ENCODE measurements around the gene NUP62.
A peak's percentile ranks its signal among the peaks of the same experiment; 100 is the strongest.
"Not testable (repeated sequence)": the region's sequence is repeated elsewhere in the genome, so short reads cannot be mapped to it uniquely, and the experiment has no call there.

NUP62 gene, protein sequence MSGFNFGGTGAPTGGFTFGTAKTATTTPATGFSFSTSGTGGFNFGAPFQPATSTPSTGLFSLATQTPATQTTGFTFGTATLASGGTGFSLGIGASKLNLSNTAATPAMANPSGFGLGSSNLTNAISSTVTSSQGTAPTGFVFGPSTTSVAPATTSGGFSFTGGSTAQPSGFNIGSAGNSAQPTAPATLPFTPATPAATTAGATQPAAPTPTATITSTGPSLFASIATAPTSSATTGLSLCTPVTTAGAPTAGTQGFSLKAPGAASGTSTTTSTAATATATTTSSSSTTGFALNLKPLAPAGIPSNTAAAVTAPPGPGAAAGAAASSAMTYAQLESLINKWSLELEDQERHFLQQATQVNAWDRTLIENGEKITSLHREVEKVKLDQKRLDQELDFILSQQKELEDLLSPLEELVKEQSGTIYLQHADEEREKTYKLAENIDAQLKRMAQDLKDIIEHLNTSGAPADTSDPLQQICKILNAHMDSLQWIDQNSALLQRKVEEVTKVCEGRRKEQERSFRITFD

DNA sequence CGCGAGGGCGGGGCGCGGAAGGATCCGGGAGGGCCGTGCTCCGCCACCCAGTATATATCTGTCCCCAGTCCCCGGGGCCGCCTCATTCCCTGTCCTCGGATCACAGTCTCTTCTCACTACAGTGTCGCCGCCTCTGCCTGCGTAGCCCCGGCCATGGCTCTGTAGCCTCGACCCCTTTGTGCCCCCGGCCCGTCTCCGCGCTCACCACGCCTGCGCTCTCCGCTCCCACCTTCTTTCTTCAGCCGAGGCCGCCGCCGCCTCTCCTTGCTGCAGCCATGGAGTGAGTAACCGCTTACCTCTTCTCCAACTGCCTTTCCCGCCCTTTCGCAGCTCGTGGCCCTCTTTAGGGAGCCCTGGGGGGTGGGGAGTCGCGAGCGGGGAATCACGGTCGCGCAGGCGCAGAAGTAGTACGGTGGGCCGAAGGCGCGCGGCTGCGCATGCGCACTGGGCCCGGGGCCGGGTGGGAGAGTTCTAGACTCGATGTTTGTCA, at the start of gene NUP62, which contains the start of gene ATF5:
NUP62 (minus strand) TSS at position 384 of the 490 bp plus-strand sequence. CDS start 19,697 bp downstream, outside the sequence.
ATF5 (plus strand) TSS at position 85 of the 490 bp plus-strand sequence. CDS start 1,646 bp downstream, outside the sequence.
- peak; percentile 86 to 91 for DNase-seq (ENCODE audit: low read depth in 2 of 2)

DNA sequence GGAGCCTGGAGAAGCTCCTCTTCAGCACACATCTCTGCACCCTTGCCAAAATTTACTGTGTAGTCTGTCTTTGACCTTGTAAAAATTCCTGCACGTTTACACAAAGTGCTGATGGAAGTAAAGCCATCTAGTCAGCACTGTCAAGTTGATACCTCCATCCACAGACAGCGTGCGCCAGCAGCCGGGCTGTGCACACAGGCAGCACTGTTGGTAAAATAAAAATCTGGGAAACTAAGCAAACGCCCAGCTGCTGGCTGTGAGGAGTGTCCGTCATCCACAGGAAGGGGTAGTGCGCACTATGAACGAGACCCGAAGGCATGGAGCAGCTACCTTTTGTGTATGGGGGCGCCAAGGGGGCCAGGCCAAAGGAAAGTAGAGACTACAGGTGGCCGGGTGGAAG, 49.0 kb upstream of the NUP62 start:
- no peak for DNase-seq (ENCODE audit: low read depth in 2 of 2)

DNA sequence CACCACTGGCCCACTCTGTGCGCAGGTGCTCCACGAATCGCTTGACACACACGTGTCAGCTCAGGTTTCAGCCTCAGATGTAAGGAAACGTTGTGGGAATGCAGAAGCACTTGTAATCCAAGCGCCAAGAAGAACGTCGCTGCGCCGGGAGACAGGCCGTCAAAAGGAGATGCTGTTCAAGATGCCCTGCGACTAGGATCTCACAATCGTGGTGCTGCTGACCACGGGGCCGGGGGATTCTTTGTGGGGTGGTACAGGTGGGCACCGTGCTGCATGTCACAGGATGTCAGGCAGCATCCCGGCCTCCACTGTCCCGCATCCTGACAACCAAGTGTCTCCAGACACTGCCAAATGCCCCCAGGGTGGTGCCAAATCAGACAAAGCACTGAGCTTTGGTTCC, 48.6 kb upstream of the NUP62 start:
- no peak for DNase-seq (ENCODE audit: low read depth in 2 of 2)

DNA sequence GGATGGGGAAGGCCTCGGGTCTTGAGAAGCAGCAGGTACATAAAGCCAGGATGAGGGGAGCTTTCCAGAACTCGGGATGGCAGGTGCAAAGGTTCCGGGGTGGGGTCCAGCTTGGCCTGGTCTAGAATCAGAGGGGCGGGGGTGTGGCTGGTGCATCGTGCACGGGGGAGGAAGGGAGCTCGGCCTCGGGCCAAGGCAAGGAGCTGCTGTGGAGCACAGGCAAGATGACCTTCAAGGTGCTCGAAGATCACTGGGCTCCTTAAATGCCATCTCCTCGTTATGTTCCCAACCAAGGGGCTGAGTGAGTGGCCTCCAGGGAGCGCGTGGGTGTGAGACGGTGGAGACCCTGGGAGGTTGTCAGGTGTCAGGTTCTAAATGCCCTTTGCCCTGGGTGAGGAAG, 47.8 kb upstream of the NUP62 start:
- DNase-seq (ENCODE audit: low read depth in 2 of 2) = no peak

DNA sequence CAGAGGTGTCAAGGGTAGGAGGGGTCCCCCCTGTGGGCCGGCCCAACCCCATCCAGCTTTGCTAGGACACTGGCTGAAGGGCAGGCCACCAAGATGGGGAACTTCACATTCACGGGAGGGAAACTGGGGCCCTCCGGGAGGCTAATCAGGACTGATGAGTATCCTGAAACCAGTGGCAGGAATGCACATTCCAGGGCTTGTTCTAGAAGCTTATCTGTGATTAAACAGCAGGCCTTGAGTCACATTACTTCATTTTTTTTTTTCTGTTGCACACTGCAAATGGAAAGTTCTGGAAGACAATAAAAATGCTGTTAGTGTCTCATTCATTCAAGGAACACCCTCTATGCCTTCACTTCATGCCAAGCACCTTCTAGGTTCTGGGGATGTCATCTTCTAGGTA, 47.2 kb upstream of the NUP62 start:
- DNase-seq (ENCODE audit: low read depth in 2 of 2) = no peak

DNA sequence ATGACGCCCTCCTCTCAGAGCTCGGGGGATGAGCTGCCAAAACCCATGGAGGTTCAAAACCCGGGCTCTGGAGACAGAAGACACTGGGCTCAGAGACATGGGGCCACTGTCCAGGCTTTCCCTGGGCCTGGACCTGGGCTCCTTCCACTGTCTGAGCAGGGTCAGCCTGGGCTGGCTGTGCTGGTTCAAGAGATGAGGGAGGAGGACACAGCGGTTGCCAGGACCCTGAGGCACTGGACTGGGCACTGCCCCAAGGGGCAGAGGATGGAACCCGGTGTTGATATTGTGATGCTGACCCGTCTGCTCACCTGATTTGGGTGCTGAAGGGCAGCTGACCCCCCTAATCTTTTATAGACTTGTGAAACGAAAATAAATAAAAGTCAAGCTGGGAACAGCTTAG, 45.7 kb upstream of the NUP62 start:
- no peak for DNase-seq (ENCODE audit: low read depth in 2 of 2)

DNA sequence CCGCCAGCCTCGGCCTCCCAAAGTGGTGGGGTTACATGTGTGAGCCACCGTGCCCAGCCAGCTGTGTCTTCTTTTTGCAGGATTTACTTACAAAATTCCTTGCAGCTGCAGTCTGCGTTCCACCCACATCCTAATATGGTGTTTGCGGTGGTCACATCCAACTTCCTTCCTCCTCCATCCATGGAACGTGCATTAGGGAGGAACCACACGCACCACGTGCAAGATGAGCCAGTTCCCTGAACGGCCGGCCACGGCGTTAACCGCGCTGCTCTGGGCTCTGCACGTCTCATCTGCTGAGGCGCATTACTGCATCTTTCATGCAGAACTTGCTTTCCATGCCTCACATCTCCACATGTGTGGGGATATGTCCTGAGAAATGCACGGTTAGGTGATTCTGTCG, 44.7 kb upstream of the NUP62 start:
- DNase-seq (ENCODE audit: low read depth in 2 of 2) = no peak

DNA sequence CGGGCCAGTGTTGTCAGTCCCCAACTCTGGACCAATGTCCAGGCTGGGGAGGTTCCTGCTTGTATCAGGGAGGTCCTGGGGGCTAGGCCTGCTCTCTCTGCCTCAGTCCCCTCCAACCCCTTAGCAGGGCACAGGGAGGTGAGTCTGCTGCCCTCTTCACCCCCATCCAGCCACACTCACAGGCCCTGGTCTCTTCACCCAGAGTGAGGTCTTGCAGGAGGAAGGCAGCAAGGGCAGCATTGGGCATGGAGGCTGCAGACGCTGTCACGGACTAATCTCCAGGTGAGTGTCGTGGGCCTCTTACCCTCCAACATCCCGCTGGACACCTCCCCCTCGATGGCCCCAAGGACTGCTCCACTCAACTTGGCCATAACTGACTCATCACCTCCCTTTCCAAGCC, 43.5 kb upstream of the NUP62 start:
- DNase-seq (ENCODE audit: low read depth in 2 of 2) = no peak

DNA sequence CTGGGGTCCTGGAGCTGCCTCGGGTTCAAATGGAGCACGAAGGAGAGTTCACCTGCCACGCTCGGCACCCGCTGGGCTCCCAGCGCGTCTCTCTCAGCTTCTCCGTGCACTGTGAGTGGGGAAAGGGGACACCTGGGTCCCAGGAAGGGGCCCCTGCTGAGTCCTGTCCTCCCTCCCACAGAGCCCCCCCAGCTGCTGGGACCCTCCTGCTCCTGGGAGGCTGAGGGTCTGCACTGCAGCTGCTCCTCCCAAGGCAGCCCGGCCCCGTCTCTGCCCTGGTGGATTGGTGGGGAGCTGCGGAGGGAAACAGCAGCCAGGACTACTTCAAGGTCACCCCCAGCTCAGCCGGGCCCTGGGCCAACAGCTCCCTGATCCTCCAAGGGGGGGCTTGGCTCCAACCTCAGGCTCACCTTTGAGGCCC, 42.7 kb upstream of the NUP62 start:
- DNase-seq (ENCODE audit: low read depth in 2 of 2) = no peak

DNA sequence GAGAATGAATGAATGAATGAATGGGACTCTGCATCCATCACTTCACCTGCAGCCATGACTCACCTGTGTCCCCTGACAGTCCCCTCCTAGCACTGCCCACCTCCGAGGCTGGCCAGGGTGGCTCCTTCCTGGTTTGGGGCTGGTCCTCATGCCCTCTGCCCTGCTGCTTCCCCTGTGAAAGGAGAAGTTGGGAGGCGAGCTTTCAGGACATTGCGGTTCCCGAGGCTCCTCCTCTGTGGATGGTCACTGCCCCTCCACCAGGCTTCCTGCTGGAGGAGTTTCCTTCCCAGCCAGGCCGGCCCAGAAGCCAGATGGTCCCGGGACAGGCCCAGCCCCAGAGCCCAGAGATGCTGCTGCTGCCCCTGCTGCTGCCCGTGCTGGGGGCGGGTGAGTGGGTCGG, 40.1 kb upstream of the NUP62 start:
- not testable (repeated sequence) for DNase-seq (ENCODE audit: low read depth in 2 of 2)

DNA sequence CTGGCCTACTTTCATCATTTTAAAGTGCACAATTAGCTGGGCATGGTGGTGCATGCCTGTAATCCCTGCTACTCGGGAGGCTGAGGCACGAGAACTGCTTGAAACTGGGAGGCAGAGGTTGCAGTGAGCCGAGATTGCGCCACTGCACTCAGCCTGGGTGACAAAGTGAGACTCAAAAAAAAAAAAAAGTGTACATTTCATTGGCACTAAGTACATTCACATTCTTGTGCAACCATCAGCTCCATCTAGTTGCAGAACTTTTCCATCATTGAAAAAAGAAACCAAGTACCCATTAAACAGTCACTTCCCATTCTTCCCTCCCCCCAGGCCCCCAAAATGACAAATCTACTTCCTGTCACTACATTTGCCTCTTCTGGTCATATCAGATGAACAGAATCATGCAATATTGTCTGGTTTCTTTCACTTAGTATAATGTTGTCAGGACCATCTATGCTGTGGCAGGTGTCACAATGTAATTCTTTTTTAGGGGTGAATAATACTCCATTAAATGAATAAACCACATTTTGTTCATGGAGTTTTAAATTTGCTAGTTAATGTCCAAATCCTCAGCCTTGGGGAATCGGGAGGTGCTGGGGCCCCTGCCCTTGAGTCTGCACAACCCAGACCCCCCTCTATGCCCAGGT, 39.1 kb upstream of the NUP62 start:
- DNase-seq (ENCODE audit: low read depth in 2 of 2) = no peak

DNA sequence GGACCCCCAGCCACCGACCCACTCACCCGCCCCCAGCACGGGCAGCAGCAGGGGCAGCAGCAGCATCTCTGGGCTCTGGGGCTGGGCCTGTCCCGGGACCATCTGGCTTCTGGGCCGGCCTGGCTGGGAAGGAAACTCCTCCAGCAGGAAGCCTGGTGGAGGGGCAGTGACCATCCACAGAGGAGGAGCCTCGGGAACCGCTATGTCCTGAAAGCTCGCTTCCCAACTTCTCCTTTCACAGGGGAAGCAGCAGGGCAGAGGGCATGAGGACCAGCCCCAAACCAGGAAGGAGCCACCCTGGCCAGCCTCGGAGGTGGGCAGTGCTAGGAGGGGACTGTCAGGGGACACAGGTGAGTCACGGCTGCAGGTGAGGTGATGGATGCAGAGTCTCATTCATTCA, 31.7 kb upstream of the NUP62 start, which contains the start of gene SIGLEC11:
SIGLEC11 (minus strand) TSS at position 193 of the 400 bp plus-strand sequence; CDS start at position 102, 91 bp downstream.
- DNase-seq (ENCODE audit: low read depth in 2 of 2) = not testable (repeated sequence)

DNA sequence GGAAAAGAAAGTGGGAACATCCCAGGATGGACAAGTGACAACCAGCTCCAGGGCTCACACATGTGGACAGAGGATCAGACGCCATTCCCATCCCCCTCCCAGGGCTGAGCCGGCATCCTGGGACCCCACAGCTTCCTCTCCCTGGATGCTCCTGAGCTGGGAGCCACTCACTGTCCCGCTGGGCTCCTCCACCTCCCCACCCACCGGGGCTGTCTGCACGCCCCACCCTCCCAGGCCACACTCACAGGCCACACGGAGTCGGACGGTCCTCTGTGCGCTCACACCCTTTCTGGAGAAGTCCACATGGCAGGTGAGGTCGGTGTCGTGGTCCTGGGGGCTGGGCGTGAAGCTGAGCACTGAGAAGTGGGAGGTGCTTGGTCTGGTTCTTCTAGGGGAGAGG, 30.6 kb upstream of the NUP62 start:
- not testable (repeated sequence) for DNase-seq (ENCODE audit: low read depth in 2 of 2)

DNA sequence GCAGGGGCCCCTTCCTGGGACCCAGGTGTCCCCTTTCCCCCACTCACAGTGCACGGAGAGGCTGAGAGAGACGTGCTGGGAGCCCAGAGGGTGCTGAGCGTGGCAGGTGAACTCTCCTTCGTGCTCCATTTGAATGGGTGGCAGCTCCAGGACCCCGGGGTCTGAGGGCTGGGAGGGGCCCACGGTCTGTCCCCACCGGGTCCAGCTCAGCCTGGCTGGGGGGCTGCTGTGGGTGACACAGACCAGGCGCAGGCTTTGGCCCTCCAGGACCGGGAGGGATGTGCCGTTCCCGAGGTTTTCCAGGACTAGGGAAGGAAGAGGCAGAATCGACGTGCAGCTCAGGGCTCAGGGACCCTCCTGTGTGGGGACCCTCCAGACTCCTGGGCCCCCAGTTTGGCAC, 29.3 kb upstream of the NUP62 start:
- not testable (repeated sequence) for DNase-seq (ENCODE audit: low read depth in 2 of 2)

DNA sequence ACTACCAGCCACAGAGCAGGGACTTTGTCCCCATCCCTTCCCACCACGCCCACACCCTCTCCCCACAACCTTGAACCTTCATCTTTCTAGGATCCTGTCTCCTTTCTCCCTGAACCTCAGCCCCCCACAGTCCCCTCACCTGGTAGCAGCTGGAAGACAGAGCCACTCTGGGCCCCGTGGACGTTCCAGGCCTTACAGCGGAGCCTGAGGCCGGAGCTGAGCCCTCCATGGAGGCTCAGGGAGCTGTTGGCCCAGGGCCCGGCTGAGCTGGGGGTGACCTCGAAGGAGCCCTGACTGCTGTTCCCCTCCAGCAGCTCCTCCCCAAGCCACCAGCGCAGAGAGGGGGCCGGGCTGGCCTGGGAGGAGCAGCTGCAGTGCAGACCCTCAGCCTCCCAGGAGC, 28.8 kb upstream of the NUP62 start:
- DNase-seq (ENCODE audit: low read depth in 2 of 2) = not testable (repeated sequence)

DNA sequence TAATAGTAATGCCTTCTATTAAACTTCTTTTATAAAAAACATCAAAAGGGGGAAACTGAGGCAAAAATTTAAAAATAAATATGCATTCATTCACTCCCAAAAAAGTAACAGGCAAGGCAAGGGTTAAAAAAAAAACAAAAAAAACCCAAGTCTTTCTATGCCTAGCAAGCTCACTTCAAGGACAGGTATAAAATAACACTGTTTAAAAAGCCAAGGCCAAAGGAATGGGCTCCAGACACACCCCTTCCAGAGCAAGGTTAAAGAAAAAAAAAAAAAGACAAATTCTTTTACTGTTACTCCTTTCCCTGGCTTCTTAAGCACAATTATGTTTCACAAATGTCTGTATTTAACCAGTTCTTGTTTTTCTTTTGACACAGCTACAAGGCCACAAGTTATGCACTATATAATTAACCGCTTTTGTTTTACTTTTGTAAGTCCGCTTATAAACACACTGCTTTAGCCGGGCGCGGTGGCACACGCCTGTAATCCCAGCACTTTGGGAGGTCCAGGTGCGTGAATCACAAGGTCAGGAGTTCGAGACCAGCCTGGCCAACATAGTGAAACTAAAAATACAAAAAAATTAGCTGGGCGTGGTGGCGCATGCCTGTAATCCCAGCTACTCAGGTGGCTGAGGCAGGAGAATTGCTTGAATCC, 28.1 kb upstream of the NUP62 start:
- no peak for DNase-seq (ENCODE audit: low read depth in 2 of 2)

DNA sequence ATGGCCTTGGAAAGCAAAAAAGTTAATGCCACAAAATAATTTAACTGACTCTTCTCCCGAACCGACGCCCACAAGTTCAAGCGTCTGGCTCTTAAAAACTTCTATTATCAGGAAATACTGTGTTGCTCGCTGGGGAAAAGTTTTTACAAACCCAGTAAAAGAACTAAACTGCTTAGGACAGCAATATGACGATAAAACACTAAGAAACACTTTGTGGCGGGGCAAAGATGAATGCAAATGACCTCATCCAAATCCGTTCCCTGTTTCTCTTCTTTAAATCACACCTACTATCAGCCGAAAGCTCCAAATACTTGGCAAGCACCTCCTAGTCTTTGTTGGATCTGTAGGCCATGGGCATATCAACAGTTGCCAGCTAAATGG, 26.8 kb upstream of the NUP62 start:
- no peak for DNase-seq (ENCODE audit: low read depth in 2 of 2)

DNA sequence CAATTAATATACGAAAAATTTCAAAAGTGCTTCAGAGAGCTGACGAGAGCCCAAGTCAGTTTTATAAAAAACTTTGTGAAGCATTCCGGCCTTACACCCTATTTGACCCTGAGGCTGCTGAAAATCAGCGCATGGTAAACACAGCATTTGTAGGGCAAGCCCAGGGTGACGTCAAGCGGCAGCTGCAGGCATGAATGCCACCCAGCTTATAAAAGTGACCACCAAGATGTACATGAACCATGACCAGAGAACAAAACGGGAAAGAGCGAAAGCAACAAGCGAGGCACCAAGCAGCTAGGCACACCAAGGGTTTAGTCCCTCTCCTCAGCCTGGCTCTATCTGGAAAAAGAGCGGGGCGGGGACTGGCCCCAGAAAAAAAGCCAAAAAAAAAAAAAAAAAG, 25.6 kb upstream of the NUP62 start:
- no peak for DNase-seq (ENCODE audit: low read depth in 2 of 2)

DNA sequence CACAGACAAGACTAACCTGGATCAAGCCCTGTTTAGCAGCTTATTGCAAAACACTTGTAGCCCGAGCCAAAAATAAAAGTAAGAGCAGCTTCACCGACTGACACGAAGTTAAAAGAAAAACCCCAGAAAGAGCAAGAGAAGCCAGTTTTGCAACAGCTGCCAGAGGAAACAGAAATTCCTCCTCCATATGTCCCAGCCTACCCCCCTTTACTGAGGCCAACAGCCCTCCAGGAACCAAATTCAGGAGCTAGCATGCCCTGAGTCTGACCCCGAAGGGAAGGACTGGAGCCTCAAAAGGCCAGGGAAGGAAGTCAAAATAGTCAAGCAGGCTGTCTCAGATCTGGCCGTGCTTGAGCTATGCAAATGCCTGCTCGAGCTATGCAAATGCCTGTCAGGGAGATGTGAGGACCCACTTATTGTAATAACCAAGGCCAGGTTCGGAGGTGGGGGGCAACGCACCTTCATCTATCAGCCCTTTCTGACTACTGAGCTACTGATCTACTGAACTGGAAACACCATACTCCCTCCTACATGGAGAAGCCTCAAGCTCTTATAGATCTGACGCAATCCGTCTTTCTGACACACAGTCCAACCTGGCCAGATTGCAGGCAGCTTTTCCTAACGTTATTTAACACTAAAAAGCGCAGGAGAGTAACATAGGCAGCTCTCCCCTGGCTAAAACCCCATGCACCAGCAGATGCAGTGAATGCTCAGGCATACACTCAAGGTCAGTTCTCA, 25.0 kb upstream of the NUP62 start:
- DNase-seq (ENCODE audit: low read depth in 2 of 2) = no peak

DNA sequence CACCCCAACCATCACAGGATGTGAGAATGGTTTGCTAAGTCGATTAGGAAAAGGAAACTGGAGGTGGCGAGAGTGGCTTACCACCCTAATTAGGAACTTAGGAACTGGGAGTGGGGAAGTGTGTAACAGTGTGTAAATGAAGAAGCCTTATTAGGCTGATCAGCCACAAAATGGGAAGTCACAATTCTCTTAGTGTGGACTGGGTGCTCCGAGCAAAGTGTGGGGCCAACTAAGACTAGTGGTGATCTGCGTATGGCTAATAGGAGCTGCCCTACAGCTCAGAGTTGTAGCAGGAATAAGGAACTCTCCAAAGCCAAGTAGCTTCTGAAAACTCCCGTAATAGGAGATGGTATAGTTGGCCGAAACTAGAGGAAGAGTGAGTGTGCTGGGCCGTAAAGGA, 24.1 kb upstream of the NUP62 start:
- DNase-seq (ENCODE audit: low read depth in 2 of 2) = no peak

DNA sequence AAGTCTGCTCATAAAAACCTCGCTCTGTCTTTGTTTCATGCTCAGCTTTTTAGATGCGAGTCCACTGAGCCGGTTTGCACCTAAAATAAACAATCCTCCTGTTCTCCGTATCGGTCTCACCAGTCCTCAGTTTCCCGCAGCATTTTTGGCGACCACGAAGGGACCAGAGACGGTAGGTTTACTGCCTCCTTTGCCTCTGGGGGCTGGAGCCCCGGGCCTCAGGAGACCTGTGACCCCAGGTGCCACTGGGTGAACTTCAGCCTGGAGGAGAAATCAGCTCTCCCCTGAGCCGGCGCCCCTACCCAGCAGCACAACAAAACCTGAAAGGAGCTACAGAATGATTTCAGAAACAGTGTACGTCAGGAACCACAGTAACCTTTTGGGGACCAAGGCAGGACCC, 23.6 kb upstream of the NUP62 start:
- no peak for DNase-seq (ENCODE audit: low read depth in 2 of 2)

DNA sequence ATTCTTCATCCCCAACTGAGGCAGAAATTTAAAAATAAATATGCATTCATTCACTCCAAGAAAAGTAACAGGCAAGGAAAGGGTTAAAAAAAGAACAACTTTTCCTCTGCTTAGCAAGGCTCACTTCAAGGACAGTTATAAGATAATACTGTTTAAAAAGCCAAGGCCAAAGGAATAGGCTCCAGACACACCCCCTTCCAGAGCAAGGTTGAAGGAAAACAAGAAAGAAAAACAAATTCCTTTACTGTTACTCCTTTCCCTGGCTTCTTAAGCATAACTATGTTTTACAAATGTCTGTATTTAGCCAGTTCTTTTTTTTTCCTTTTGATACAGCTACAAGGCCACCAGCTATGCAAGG, 23.2 kb upstream of the NUP62 start:
- no peak for DNase-seq (ENCODE audit: low read depth in 2 of 2)
